Type B pancreatic cell (in vitro differentiated cells): ENCODE results near the gene SLC9A9. TPM values are rescaled to one million over a fixed set of nuclear protein-coding genes. Genes with fewer than 3 reads are reported as not detected.

Source experiments
- DNase-seq: peaks from one replicate; pipeline ENCODE4 v3.0.0; 2021; ENCODE audit warnings: mixed read lengths; ENCODE audit not compliant: unreplicated experiment; ENCODE audit errors: extremely low spot score
- H3K27ac Mint-ChIP-seq: 2 replicates; pipeline ENCODE4 v1.8.0; 2021; ENCODE audit warnings: mild to moderate bottlenecking, mixed read lengths
- H3K27me3 Mint-ChIP-seq: 2 replicates; pipeline ENCODE4 v1.8.0; 2021; ENCODE audit warnings: mixed read lengths
- H3K36me3 Mint-ChIP-seq: 2 replicates; pipeline ENCODE4 v1.8.0; 2021; ENCODE audit warnings: mixed read lengths
- H3K4me1 Mint-ChIP-seq: one replicate; pipeline ENCODE4 v1.8.0; 2021; ENCODE audit warnings: mixed read lengths; ENCODE audit not compliant: unreplicated experiment
- H3K4me3 Mint-ChIP-seq: 2 replicates; pipeline ENCODE4 v1.8.0; 2021; ENCODE audit warnings: mild to moderate bottlenecking, mixed read lengths
- H3K9me3 Mint-ChIP-seq: 2 replicates; pipeline ENCODE4 v1.8.0; 2021; ENCODE audit warnings: mixed read lengths
- total RNA-seq: library from RNA; stranded (reverse); gene quantifications from 2 replicates; pipeline ENCODE4 v1.2.1, GENCODE V29; 2021; ENCODE audit warnings: low replicate concordance
- TF ChIP-seq, protein P1 (sequence below): fragments of 200-600 bp; sonication (generic); conservative IDR thresholded peaks from 2 replicates; pipeline ENCODE4 v1.5.0; 2021; ENCODE audit warnings: antibody characterized with exemption, mild to moderate bottlenecking

The SLC9A9 gene
- total RNA-seq, 1 donor from 2014 or later: 2.7 TPM

DNA sequence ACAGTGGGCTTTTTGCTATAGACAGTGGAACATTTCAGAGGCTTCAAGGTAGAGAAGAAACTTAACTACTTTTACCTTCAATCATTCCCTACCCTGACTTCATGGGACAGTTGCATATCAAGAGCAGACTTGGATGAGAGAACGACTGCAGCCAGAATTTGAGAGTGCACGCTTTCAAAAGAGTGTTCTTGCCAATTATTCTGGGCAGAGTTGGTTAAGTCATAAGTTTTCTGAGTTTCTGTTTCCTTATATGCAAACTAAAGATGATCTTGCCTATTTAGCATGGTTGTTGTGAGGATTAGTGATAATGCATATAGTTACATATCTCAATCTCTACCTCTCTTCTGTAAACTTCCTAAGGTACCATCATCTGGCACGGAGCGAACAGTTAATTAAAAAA is 7.6 kb downstream of the SLC9A9 start:
- peaks cover 23% of the 10 kb centered on the region for H3K27me3 Mint-ChIP-seq
- no peak overlapping the region for H3K4me3 Mint-ChIP-seq
- H3K27ac Mint-ChIP-seq: no peak overlapping the region
- DNase-seq: no peak
- TF ChIP-seq, protein P1, sequence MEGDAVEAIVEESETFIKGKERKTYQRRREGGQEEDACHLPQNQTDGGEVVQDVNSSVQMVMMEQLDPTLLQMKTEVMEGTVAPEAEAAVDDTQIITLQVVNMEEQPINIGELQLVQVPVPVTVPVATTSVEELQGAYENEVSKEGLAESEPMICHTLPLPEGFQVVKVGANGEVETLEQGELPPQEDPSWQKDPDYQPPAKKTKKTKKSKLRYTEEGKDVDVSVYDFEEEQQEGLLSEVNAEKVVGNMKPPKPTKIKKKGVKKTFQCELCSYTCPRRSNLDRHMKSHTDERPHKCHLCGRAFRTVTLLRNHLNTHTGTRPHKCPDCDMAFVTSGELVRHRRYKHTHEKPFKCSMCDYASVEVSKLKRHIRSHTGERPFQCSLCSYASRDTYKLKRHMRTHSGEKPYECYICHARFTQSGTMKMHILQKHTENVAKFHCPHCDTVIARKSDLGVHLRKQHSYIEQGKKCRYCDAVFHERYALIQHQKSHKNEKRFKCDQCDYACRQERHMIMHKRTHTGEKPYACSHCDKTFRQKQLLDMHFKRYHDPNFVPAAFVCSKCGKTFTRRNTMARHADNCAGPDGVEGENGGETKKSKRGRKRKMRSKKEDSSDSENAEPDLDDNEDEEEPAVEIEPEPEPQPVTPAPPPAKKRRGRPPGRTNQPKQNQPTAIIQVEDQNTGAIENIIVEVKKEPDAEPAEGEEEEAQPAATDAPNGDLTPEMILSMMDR: no peak
- H3K9me3 Mint-ChIP-seq: no peaks in the 10 kb centered on the region
- no peaks in the 10 kb centered on the region for H3K4me1 Mint-ChIP-seq
- H3K36me3 Mint-ChIP-seq: no peaks in the 10 kb centered on the region

DNA sequence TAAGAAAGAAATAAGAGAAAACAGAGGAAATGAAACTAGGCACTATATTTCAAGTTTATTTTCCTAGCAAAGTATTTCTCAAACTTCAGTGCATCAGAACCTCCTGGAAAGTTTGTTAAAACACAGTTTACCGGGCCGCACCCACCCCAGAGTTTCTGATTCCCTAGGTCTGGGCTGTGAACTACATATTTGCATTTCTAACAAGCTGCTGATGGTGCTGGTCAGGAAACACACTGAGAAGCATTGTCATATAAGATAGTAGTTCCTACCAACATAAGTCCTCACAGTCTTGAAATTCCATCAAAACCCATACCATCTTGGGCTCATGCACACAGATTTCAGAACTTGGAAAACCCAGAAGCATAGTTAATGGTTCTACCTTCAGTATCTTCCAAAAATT is 8.3 kb downstream of the SLC9A9 start:
- H3K9me3 Mint-ChIP-seq: no peaks in the 10 kb centered on the region
- DNase-seq: no peak
- H3K27ac Mint-ChIP-seq: no peak overlapping the region
- H3K4me1 Mint-ChIP-seq: no peaks in the 10 kb centered on the region
- peaks cover 18% of the 10 kb centered on the region for H3K27me3 Mint-ChIP-seq
- no peaks in the 10 kb centered on the region for H3K36me3 Mint-ChIP-seq
- no peak overlapping the region for H3K4me3 Mint-ChIP-seq
- TF ChIP-seq, protein P1: no peak

DNA sequence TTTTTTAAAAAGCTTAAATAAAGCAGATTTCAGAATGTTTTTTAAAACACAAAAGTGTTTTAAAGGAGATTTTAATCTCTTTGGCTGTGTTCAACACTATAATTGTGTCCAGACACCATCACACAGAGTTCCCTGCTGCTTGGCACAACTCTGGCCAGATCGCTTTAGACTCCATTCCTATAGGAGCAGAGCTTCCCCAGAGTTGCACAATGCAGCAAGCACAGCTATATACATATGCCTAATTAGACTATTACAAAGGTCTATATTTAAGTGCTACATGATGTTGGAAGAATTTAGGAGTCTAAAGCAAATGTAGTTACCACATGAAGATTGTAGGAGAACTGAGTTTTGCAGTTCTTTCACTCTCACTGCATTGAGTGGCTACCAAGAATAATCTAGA is 11.2 kb downstream of the SLC9A9 start:
- no peak for DNase-seq
- TF ChIP-seq, protein P1: no peak
- no peaks in the 10 kb centered on the region for H3K36me3 Mint-ChIP-seq
- H3K9me3 Mint-ChIP-seq: no peaks in the 10 kb centered on the region
- no peak overlapping the region for H3K4me3 Mint-ChIP-seq
- no peak overlapping the region for H3K27ac Mint-ChIP-seq
- H3K27me3 Mint-ChIP-seq: peaks cover 11% of the 10 kb centered on the region
- H3K4me1 Mint-ChIP-seq: no peaks in the 10 kb centered on the region

DNA sequence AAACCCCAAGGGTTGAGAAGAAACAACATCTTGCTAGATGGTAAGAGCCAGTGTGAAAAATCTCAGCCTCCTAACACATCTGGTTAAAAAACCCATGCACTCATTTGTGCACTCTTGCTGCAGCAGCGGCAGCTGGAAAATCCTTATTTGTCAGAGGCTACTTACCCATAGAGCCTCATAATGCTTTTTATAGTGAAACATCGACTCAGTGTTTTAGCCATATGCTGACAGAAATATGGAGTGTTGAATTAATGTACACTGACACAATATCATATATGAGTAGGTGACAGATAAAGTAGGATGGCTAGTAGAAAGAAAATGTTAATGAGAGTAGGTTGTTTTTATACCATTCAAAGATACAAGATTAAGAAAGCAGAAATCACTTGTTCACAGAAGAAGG is 13.0 kb downstream of the SLC9A9 start:
- Mint-ChIP-seq H3K9me3 (no peaks in the 10 kb centered on the region), H3K27me3 (peaks cover 6% of the 10 kb centered on the region), H3K27ac (no peak overlapping the region), H3K36me3 (no peaks in the 10 kb centered on the region), H3K4me1 (peaks cover 3% of the 10 kb centered on the region), H3K4me3 (no peak overlapping the region)
- TF ChIP-seq, protein P1: no peak
- no peak for DNase-seq

DNA sequence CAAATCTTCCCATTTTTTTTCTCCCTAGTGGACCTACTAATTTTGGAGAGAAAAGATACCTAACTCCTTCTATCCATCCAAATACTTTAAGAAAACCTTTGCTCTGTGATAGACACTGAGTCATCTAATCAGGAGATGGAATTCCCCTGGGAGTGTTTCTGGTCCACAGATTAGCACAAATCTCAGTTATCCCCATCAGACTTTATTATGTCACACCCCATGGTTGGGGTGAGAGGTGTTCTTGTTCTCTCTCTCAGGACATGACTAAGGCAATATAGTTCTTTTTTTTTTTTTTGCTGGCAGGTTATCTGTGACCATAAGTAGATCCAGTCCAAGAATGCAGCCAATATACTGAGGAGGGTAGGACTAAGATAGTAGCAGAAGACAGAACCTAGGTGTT is 15.8 kb downstream of the SLC9A9 start:
- H3K27me3 Mint-ChIP-seq: no peaks in the 10 kb centered on the region
- no peak overlapping the region for H3K4me3 Mint-ChIP-seq
- no peak overlapping the region for H3K27ac Mint-ChIP-seq
- H3K9me3 Mint-ChIP-seq: no peaks in the 10 kb centered on the region
- TF ChIP-seq, protein P1: no peak
- no peak for DNase-seq
- H3K36me3 Mint-ChIP-seq: no peaks in the 10 kb centered on the region
- peaks cover 3% of the 10 kb centered on the region for H3K4me1 Mint-ChIP-seq

DNA sequence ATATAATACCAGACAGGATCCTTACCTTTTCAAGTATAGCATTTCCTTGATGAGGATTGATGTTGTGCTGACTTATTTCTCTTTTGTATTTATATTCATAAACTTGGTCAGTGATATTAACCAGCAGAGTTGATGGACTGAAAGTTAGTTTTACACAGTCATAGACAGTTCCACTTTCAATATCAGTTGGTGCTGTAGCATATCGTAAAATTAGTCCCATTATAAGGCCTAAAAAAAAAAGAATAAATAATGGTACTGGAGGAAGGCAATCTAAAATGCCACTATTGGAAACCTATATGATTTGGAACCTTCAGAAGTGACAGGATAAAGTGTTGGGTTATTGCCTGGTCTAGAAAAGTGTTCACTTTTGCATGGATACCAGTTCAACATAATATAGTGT is 16.3 kb downstream of the SLC9A9 start:
- Mint-ChIP-seq H3K36me3 (no peaks in the 10 kb centered on the region), H3K4me1 (peaks cover 3% of the 10 kb centered on the region), H3K27me3 (no peaks in the 10 kb centered on the region), H3K9me3 (no peaks in the 10 kb centered on the region), H3K27ac (no peak overlapping the region), H3K4me3 (no peak overlapping the region)
- TF ChIP-seq, protein P1: no peak
- DNase-seq: no peak
